Endometrial microvascular endothelial cells (primary cell): Measurements from ENCODE around the gene UNC45A. TPM values are rescaled to one million over a fixed set of nuclear protein-coding genes. Genes with fewer than 3 reads are reported as not detected.
"Not testable (repeated sequence)": the region's sequence is repeated elsewhere in the genome, so short reads cannot be mapped to it uniquely, and the experiment has no call there.

Experiments
- in situ Hi-C: cut with HindIII; loops from 2 replicates; pipeline ENCODE4 v1.10.0; 2017; ENCODE audit warnings: low sequenced_read_pairs, low pct_unique_long_range_greater_than_20kb; ENCODE audit errors: inconsistent ontology term
- total RNA-seq: library from RNA; depleted of rRNA; stranded (reverse); fragments of >200 nt; gene quantifications from one replicate; pipeline ENCODE4 v1.2.3, GENCODE V29; 2015; ENCODE audit errors: inconsistent ontology term

UNC45A gene
- total RNA-seq, 1 donor from 2014 or later: 62.3 TPM

- in situ Hi-C loops: no loop called here
Observed at GRCh38 chr15:90902840-90903732, 32.0 kb upstream of the UNC45A start, which contains the start of gene MAN2A2. Gene MAN2A2, plus strand, starts transcription at chr15:90903302. Its CDS starts 906 bp downstream, at chr15:90904208.

- in situ Hi-C loops: no loop called here
Observed at GRCh38 chr15:90903733-90904536, 31.1 kb upstream of the UNC45A start.

GRCh38 chr15:90904746-90905145, 30.3 kb upstream of the UNC45A start:
- in situ Hi-C loops: no loop called here

- in situ Hi-C loops: no loop called here
Observed at GRCh38 chr15:90905306-90906180, 29.5 kb upstream of the UNC45A start.

- in situ Hi-C loops: no loop called here
Observed at GRCh38 chr15:90906181-90906849, 28.8 kb upstream of the UNC45A start.

- in situ Hi-C loops: no loop called here
Observed at GRCh38 chr15:90907051-90907660, 27.9 kb upstream of the UNC45A start.

GRCh38 chr15:90907838-90908507, 27.1 kb upstream of the UNC45A start:
- in situ Hi-C loops: no loop called here

GRCh38 chr15:90909449-90909848, 25.6 kb upstream of the UNC45A start:
- in situ Hi-C loops: not testable (repeated sequence)

- in situ Hi-C loops: no loop called here
Observed at GRCh38 chr15:90909976-90910375, 25.1 kb upstream of the UNC45A start.

- in situ Hi-C loops: no loop called here
Observed at GRCh38 chr15:90910441-90911301, 24.4 kb upstream of the UNC45A start.

- in situ Hi-C loops: no loop called here
Observed at GRCh38 chr15:90911302-90911623, 23.8 kb upstream of the UNC45A start.

- in situ Hi-C loops: no loop called here
Observed at GRCh38 chr15:90911906-90912769, 22.9 kb upstream of the UNC45A start.

GRCh38 chr15:90912770-90913075, 22.4 kb upstream of the UNC45A start:
- in situ Hi-C loops: no loop called here

GRCh38 chr15:90913398-90913944, 21.6 kb upstream of the UNC45A start:
- in situ Hi-C loops: no loop called here

GRCh38 chr15:90914305-90915080, 20.6 kb upstream of the UNC45A start:
- in situ Hi-C loops: no loop called here
